ENCODE results near the gene MN1. TPM values are rescaled to one million over a fixed set of nuclear protein-coding genes. Genes with fewer than 3 reads are reported as not detected.

MN1 gene
- total and polyA plus RNA-seq, 2 donors (not counting 1 experiment from before 2014, with no cell fraction given) = 0.02 to 0.12 TPM

- intact Hi-C loops (cut with micrococcal nuclease) = no loop called here
- H3K4me1 ChIP-seq (ENCODE audit: control insufficient read depth in 2 of 2, insufficient read depth in 2 of 2, low read length in 2 of 2) = no peaks in the 10 kb centered on the region
- H3K27me3 ChIP-seq (replicated peaks in 1 of 4; ENCODE audit: control extremely low read depth in 1 of 4, control insufficient read depth in 3 of 4, insufficient read depth in 4 of 4, low read length in 3 of 4) = no peaks in the 10 kb centered on the region
- Mint-ChIP-seq H3K4me1 (no peaks in the 10 kb centered on the region), H3K27ac (no peak overlapping the region), H3K4me3 (no peak overlapping the region), H3K27me3 (no peaks in the 10 kb centered on the region), H3K9me3 (ENCODE audit: insufficient read depth) (peaks cover 8% of the 10 kb centered on the region)
- H2AFZ ChIP-seq (ENCODE audit: insufficient read depth, low read depth, low read length, poor library complexity, severe bottlenecking) = no peak overlapping the region
- no peak for DNase-seq
- no peak overlapping the region for H3K4me2 ChIP-seq (replicated peaks; ENCODE audit: low read depth, low read length, poor library complexity, severe bottlenecking)
- no peaks in the 10 kb centered on the region for H4K20me1 ChIP-seq (ENCODE audit: control insufficient read depth, insufficient read depth, low read length, poor library complexity, severe bottlenecking)
- H3K9me3 ChIP-seq (ENCODE audit: control extremely low read depth in 1 of 3, control insufficient read depth in 2 of 3, insufficient read depth in 1 of 3, low read length in 2 of 3) = peaks cover 0 to 6% (median 0%) of the 10 kb centered on the region in 3 donors
- H3K9ac ChIP-seq (ENCODE audit: low read length) = no peak overlapping the region
- H3K4me3 ChIP-seq (ENCODE audit: control extremely low read depth in 1 of 5, extremely low read depth in 1 of 5, insufficient read depth in 1 of 5, low read depth in 2 of 5, low read length in 4 of 5) = no peak overlapping the region
- H3K27ac ChIP-seq (ENCODE audit: low read length in 2 of 2) = no peak overlapping the region
- ATAC-seq (ENCODE audit: low read depth) = no peak
- 97% methylated on average over 10 of the region's 13 CpGs for WGBS (ENCODE audit: insufficient coverage)
- H3K79me2 ChIP-seq (ENCODE audit: control insufficient read depth, insufficient read depth, low read length) = no peaks in the 10 kb centered on the region
- CTCF ChIA-PET = no interaction called here
- POLR2A ChIA-PET = no interaction called here
- no peak for TF ChIP-seq EZH2 (IDR thresholded peaks at IDR 0.05; ENCODE audit: borderline replicate concordance, insufficient read depth, low read depth, low read length, poor library complexity, severe bottlenecking)
- no peak for TF ChIP-seq CTCF (IDR thresholded peaks at IDR 0.05)
- no peaks in the 10 kb centered on the region for H3K36me3 ChIP-seq (replicated peaks in 1 of 2; ENCODE audit: control extremely low read depth in 1 of 2, control insufficient read depth in 1 of 2, extremely low read depth in 1 of 2, insufficient read depth in 2 of 2, low read length in 1 of 2)
Measured at GRCh38 chr22:27839057-27839660, 37.6 kb upstream of the MN1 start.

GRCh38 chr22:27836181-27836580 is 34.6 kb upstream of the MN1 start:
- H3K79me2 ChIP-seq (ENCODE audit: control insufficient read depth, insufficient read depth, low read length) = no peaks in the 10 kb centered on the region
- peaks cover 8% of the 10 kb centered on the region for H3K9me3 Mint-ChIP-seq (ENCODE audit: insufficient read depth)
- H3K4me3 Mint-ChIP-seq = no peak overlapping the region
- no peaks in the 10 kb centered on the region for H3K4me1 Mint-ChIP-seq
- 33% methylated on average over 4 of the region's 10 CpGs for WGBS (ENCODE audit: insufficient coverage)
- DNase-seq (no peak), ATAC-seq (ENCODE audit: low read depth) (no peak)
- H3K9me3 ChIP-seq (ENCODE audit: control extremely low read depth in 1 of 3, control insufficient read depth in 2 of 3, insufficient read depth in 1 of 3, low read length in 2 of 3) = peaks cover 0 to 6% (median 0%) of the 10 kb centered on the region in 3 donors
- no peaks in the 10 kb centered on the region for H3K36me3 ChIP-seq (replicated peaks in 1 of 2; ENCODE audit: control extremely low read depth in 1 of 2, control insufficient read depth in 1 of 2, extremely low read depth in 1 of 2, insufficient read depth in 2 of 2, low read length in 1 of 2)
- no peaks in the 10 kb centered on the region for H3K27me3 ChIP-seq (replicated peaks in 1 of 4; ENCODE audit: control extremely low read depth in 1 of 4, control insufficient read depth in 3 of 4, insufficient read depth in 4 of 4, low read length in 3 of 4)
- no peak for TF ChIP-seq CTCF (IDR thresholded peaks at IDR 0.05)
- TF ChIP-seq EZH2 (IDR thresholded peaks at IDR 0.05; ENCODE audit: borderline replicate concordance, insufficient read depth, low read depth, low read length, poor library complexity, severe bottlenecking) = no peak
- no peak overlapping the region for H3K9ac ChIP-seq (ENCODE audit: low read length)
- no peaks in the 10 kb centered on the region for H3K4me1 ChIP-seq (ENCODE audit: control insufficient read depth in 2 of 2, insufficient read depth in 2 of 2, low read length in 2 of 2)
- no peak overlapping the region for H3K27ac Mint-ChIP-seq
- H3K27me3 Mint-ChIP-seq = no peaks in the 10 kb centered on the region
- no peak overlapping the region for H3K4me3 ChIP-seq (ENCODE audit: control extremely low read depth in 1 of 5, extremely low read depth in 1 of 5, insufficient read depth in 1 of 5, low read depth in 2 of 5, low read length in 4 of 5)
- H4K20me1 ChIP-seq (ENCODE audit: control insufficient read depth, insufficient read depth, low read length, poor library complexity, severe bottlenecking) = no peaks in the 10 kb centered on the region
- no peak overlapping the region for H2AFZ ChIP-seq (ENCODE audit: insufficient read depth, low read depth, low read length, poor library complexity, severe bottlenecking)
- intact Hi-C loops (cut with micrococcal nuclease) = no loop called here
- H3K4me2 ChIP-seq (replicated peaks; ENCODE audit: low read depth, low read length, poor library complexity, severe bottlenecking) = no peak overlapping the region
- no peak overlapping the region for H3K27ac ChIP-seq (ENCODE audit: low read length in 2 of 2)
- ChIA-PET POLR2A (no interaction called here), CTCF (no interaction called here)
